HG03575 (cell line): ENCODE data around the gene MAU2.
"Not testable (repeated sequence)": the region's sequence is repeated elsewhere in the genome, so short reads cannot be mapped to it uniquely, and the experiment has no call there.

Source experiments
- ATAC-seq: cut with Tn5 transposase; IDR thresholded peaks from one replicate; pipeline ENCODE4 v1.9.1; 2021; ENCODE audit not compliant: unreplicated experiment, insufficient number of reproducible peaks, low FRiP score; ENCODE audit errors: extremely low read depth

MAU2 gene

GRCh38 chr19:19366434-19367396 lies 46.1 kb downstream of the MAU2 start:
- ATAC-seq, result no peak

- ATAC-seq, result no peak
These were observed 47.5 kb downstream of the MAU2 start for GRCh38 chr19:19368087-19368486.

- ATAC-seq, result no peak
These were observed 50.4 kb downstream of the MAU2 start for GRCh38 chr19:19371059-19371458.

DNA sequence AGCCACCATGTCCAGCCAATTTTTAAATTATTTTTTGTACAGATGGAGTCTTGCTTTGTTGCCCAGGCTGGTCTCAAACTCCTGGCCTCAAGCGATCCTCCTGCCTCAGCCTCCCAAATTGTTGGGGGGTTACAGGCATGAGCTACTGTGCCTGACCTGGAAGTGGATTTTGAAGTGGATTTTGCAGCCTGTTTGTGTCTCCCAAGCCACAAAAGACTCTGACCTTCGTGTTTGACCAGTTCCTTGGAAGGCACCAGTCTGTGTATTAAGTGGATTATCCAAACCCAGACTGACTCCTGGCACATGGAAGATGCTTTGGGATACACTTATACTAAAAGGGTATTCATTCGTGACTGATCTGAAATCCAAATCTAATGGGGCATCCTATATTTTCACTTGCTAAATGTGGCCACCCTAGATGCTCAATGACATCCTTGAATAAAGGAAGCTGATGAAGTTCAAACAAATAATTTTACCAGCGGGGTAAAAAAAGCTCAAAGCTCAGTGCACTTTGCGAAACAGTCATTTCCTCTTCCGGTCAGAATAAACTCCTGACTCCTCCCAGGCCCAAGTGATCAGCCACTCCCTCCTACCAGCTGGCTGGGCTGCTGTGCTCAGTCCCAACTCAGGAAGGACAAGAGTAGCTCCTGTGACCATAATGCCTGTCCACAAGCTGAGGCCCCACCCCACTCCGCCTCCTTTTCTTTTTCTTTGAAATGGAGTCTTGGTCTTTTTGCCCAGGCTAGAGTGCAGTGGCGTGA lies 52.2 kb downstream of the MAU2 start:
- no peak for ATAC-seq

- no peak for ATAC-seq
These were observed 58.9 kb downstream of the MAU2 start for GRCh38 chr19:19379527-19379926.

DNA sequence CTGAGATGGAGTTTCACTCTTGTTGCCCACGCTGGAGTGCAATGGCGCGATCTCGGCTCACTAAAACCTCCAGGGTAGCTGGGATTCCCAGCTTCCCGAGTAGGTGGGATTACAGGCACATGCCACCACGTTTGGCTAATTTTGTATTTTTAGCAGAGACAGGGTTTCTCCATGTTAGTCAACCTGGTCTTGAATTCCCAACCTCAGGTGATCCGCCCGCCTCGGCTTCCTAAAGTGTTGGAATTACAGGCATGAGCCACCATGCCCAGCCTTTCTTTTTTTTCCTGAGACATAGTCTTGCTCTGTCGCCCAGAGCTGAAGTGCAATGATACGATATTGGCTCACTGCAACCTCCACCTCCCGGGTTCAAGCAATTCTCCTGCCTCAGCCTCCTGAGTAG lies 59.7 kb downstream of the MAU2 start:
- ATAC-seq, result not testable (repeated sequence)

DNA sequence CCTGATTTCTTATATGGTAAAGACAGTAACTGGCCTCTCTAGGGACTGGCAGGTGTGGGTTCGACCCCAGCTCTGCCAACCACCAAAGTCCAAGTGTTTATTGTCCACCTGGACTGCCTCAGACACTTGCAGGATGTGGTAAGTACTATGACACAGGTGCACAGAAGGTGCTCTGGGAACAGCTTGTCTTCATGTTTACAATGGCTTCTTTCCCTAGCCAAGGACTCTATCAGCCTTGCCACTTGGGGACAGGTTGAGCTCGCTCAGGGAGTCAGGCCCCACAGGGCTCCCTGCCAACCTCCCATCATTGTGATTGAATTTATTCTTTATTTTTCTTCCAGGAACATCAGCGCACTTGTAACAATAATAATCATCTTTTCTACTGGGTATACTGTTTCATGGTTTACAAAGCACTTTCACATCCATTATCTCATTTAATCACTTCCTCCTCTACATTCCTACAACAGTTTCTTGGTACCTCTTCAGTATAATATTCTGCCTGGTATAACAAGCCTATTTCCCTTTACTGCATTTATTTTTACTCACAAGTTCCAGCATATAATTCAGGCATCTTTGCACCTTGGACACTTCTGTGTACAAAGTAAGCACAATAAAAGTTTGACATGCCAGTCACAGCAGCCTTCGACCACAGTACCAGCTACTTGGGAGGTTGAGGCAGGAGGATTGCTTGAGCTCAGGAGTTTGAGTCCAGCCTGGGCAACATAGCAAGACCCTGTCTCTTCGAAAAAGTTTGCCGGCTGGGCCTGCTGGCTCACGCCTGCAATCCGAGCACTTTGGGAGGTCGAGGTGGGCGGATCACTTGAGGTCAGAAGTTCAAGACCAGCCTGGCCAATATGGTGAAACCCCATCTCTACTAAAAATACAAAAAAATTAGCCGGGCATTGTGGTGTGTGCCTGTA lies 60.6 kb downstream of the MAU2 start:
- ATAC-seq, result no peak

GRCh38 chr19:19382118-19382517 lies 61.5 kb downstream of the MAU2 start:
- ATAC-seq, result no peak

DNA sequence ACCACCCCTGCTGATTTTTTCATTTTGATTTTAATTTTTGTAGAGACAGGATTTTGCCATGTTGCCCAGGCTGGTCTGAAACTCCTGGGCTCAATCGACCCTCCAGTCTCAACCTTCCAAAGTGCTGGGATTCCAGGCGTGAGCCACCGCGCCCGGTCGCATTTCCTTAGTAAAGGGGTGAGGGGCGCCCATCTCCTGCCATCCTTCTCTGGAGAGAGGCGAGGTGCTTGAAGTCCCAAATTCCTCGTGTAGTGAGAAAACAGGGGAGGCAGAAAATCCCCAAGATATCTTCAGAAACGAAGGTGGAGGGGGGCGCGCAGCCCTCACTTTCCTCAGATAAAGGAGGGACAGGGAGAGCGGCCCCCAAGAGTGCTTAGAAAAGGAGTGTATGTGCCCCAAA lies 63.9 kb downstream of the MAU2 start:
- no peak for ATAC-seq

DNA sequence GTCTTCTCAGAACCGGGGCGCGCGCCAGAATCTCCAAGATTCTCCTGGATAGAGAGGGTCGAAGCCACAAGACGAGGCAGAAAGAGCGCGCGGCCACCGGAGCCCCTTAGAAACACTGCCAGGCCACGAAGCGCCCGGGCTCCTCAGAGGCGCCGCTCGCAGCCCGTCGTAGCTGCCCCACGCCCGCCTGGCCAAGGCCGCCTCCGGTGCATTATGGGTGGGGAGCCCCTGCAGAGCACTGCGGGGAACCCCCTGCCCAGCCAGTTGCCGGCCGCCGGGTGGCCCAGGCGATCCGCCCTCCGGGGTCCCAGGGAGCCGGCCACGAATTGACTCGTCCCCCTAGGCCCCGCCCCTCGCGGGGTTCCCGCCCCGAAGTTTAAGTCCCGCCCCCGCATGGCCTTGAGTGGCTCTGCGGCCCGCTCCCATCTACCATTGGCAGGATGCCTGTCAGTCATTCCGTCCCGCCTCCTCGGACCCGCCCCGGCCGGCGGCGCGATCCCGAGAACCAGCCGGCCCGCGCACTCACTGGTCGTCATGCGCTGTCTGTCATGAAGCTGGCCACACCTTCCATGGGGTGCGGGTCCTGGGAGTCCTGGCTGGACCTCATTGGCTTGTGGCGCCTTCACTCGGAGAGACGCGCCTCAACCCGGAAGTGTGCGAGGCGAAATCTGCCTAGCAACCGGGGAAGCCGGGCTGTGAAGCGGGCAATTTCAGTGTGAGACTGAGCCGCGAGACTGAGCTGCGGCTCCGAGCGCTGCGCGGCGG lies 64.7 kb downstream of the MAU2 start:
- ATAC-seq, result peak; percentile 68

DNA sequence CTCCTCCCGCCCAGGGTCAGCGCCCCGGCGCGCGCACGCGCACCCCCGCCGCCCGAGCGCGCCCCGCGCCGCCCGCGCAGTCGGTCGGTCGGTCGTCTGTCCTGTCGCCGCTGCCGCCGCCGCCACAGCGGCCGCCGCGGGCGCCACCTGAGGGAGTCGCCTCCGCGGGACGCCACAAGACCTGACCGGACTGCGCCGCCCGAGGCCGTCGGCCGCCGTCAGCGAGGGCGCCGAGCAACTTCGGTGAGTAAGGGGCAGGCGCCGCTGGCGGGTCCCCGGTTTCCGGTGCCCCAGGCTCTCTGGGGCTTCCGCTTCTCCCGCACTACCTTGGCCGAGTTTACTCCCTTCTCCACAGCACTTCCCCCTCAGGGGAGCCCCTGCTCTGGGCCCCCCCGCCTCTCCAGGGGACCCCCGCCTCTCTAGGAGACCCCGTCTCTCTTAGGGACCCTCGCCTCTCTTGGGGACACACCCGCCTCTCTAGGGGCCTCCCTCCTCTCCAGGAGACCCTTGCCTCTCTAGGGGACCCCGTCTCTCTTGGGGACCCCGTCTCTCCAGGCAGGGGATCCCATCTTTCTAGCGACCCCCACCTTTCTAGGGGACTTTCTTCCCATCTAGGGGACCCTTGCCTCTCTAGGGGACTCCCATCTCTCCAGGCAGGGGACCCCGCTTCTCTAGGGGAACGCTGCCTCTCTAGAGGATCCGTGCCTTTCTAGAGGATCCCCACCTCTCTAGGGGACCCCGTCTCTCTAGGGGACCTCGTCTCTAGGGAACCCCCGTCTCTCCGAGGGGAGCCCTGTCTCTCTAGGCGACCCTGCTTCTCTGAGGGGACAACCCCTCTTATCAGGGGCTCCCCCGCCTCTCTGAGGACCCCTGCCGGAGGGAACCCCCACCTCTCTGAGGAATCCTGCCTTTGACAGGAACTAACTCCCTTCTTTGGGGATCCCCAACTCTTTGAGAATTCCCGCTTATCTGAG lies 65.6 kb downstream of the MAU2 start:
- no peak for ATAC-seq

GRCh38 chr19:19387108-19387507 lies 66.5 kb downstream of the MAU2 start:
- no peak for ATAC-seq

GRCh38 chr19:19388568-19389555 lies 68.2 kb downstream of the MAU2 start:
- ATAC-seq, result no peak

- not testable (repeated sequence) for ATAC-seq
These were observed 69.1 kb downstream of the MAU2 start for GRCh38 chr19:19389683-19390082.

DNA sequence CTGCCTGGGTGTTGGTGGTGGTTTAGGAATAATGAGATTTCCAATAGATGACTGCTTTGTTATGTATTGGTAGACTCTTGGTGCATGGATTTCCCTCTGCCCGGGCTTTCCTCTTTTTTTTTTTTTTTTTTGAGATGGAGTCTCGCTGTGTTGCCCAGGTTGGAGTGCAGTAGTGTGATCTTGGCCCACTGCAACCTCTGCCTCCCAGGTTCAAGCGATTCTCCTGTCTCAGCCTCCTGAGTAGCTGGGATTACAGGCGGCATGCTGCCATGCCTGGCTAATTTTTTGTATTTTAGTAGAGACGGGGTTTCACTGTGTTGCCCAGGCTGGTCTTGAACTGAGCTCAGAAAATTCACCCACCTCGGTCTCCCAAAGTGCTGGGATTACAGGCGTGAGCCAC lies 73.7 kb downstream of the MAU2 start:
- ATAC-seq, result not testable (repeated sequence)

GRCh38 chr19:19399733-19400433 lies 79.3 kb downstream of the MAU2 start:
- ATAC-seq, result no peak
